ENCODE results near the gene HGD. TPM values are rescaled to one million over a fixed set of nuclear protein-coding genes. Genes with fewer than 3 reads are reported as not detected.

Gene HGD
- total and polyA plus RNA-seq, 9 donors = 0.04 to 2.4 (median 0.69) TPM; not detected in 1

DNA sequence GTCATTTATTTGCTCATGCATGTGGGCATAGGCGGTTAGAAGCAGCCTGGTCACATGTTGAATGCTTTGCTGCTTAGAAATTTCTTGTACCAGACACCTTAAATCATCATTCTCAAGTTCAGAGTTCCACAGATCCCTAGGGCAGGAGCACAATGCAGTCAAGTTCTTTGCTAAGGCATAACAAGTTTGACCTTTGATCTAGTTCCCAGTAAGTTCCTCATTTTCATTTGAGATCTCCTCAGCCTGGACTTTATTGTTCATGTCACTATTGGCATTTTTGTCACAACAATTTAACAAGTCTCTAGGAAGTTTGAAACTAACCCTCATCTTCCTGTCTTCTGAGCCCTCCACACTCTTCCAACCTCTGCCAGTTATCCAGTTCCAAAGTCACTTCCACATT is 22.8 kb downstream of the HGD start:
- TF ChIP-seq EP300 (IDR thresholded peaks at IDR 0.05) (no peak), CTCF (IDR thresholded peaks at IDR 0.05) (no peak), POLR2A (IDR thresholded peaks at IDR 0.05) (no peak)
- no peak for DNase-seq
- Histone ChIP-seq H3K27ac (no peak overlapping the region), H3K36me3 (no peaks in the 10 kb centered on the region), H3K9me3 (no peaks in the 10 kb centered on the region), H3K4me3 (no peak overlapping the region), H3K27me3 (no peaks in the 10 kb centered on the region), H3K4me1 (ENCODE audit: insufficient read depth) (no peaks in the 10 kb centered on the region)
- intact Hi-C loops (cut with DNase I) = no loop called here
- 87 to 95% (median 93%) methylated on average over 1 of the region's 1 CpG for WGBS, 3 donors

DNA sequence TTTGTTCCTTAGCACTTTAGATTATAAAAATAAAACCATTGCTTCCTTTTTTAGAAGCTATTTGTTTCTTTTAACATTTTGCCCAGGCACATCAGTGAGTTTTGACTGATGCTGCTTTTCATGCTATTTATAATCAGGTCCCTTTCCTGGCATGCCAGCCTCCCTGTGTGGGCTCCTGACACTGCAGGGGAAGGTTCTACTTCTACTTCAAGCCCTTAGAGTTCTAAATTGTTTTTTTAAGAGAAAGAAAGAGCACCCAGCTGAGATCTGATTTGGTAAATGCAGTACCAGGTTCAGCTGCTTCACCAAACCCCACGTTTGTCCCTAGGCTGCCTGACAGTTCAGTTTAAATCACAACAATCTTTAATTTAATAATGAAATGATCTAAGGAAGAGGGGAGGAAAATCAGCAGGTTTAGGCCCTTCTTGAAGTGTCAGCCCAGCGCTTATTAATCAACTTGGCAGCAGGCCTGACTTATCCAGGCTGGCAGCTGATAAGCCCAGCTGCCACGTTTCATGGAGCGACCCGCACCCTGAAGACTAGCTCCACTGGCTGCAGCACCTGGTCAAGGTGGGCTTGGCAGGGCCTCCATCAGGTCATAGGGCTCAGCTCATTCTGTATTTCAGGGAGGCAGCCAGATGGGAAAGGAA is 29.0 kb downstream of the HGD start:
- Histone ChIP-seq H3K36me3 (no peaks in the 10 kb centered on the region), H3K4me3 (no peak overlapping the region), H3K9me3 (no peaks in the 10 kb centered on the region), H3K27me3 (no peaks in the 10 kb centered on the region), H3K27ac (no peak overlapping the region), H3K4me1 (ENCODE audit: insufficient read depth) (peaks cover 1% of the 10 kb centered on the region)
- intact Hi-C loops (cut with DNase I) = no loop called here
- no peak for TF ChIP-seq POLR2A (IDR thresholded peaks at IDR 0.05)
- TF ChIP-seq CTCF (IDR thresholded peaks at IDR 0.05) = no peak
- no peak for TF ChIP-seq EP300 (IDR thresholded peaks at IDR 0.05)
- WGBS, 3 donors = 59 to 73% (median 65%) methylated on average over 5 of the region's 5 CpGs
- DNase-seq = no peak

GRCh38 chr3:120652281-120652680 is 29.8 kb downstream of the HGD start:
- no peak for DNase-seq
- no peaks in the 10 kb centered on the region for H3K9me3 ChIP-seq
- H3K27me3 ChIP-seq = no peaks in the 10 kb centered on the region
- no peak for TF ChIP-seq POLR2A (IDR thresholded peaks at IDR 0.05)
- no peak for TF ChIP-seq EP300 (IDR thresholded peaks at IDR 0.05)
- no peak for TF ChIP-seq CTCF (IDR thresholded peaks at IDR 0.05)
- peaks cover 1% of the 10 kb centered on the region for H3K4me1 ChIP-seq (ENCODE audit: insufficient read depth)
- H3K4me3 ChIP-seq = no peak overlapping the region
- intact Hi-C loops (cut with DNase I) = no loop called here
- H3K36me3 ChIP-seq = no peaks in the 10 kb centered on the region
- no peak overlapping the region for H3K27ac ChIP-seq
- 74 to 86% (median 85%) methylated on average over 3 of the region's 3 CpGs for WGBS, 3 donors

DNA sequence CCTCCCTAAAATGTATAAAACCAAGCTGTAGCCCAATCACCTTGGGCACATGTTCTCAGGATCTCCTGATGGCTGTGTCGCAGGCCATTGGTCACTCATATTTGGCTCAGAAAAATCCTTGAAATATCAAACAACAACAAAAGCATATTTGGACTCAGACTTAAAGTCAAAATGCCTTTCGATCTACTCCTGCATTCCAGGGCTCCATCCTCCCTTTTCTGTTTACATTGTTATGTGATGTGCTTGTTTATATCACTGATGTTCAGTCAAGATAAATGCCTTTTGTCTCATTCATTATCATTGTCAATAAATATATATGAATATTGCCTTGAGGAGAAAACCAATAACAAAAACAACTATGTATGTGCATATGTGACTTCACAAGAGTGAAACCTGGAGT is 31.7 kb downstream of the HGD start:
- 22 to 44% (median 22%) methylated on average over 2 of the region's 2 CpGs for WGBS, 3 donors
- no peak for TF ChIP-seq CTCF (IDR thresholded peaks at IDR 0.05)
- no peaks in the 10 kb centered on the region for H3K27me3 ChIP-seq
- no peak for DNase-seq
- no peak overlapping the region for H3K27ac ChIP-seq
- intact Hi-C loops (cut with DNase I) = no loop called here
- H3K4me1 ChIP-seq (ENCODE audit: insufficient read depth) = peaks cover 1% of the 10 kb centered on the region
- H3K4me3 ChIP-seq = no peak overlapping the region
- no peaks in the 10 kb centered on the region for H3K36me3 ChIP-seq
- H3K9me3 ChIP-seq = no peaks in the 10 kb centered on the region
